BE2C (cell line): Measurements from ENCODE around the gene SRRD.

ENCODE experiments used
- DNase-seq: peaks from one replicate; pipeline ENCODE4 v3.0.0-alpha.2; 2020
- H3K27me3 ChIP-seq: fragments of 250-450 bp; sonication (Bioruptor Pico); 2 replicates; pipeline ENCODE4 v1.5.1; 2020; ENCODE audit warnings: mild to moderate bottlenecking
- H3K36me3 ChIP-seq: fragments of 250-450 bp; sonication (Bioruptor Pico); 2 replicates; pipeline ENCODE4 v1.5.1; 2020; ENCODE audit warnings: mild to moderate bottlenecking
- H3K4me1 ChIP-seq: fragments of 250-450 bp; sonication (Bioruptor Pico); 2 replicates; pipeline ENCODE4 v1.5.1; 2020
- H3K4me3 ChIP-seq: 2 replicates; pipeline ENCODE4 v1.5.1; 2011; ENCODE audit warnings: low read depth, low read length
- H3K9me3 ChIP-seq: fragments of 250-450 bp; sonication (Bioruptor Pico); 2 replicates; pipeline ENCODE4 v1.5.1; 2020
- CTCF ChIP-seq: IDR thresholded peaks from 2 replicates; pipeline ENCODE4 v1.5.1; 2012; ENCODE audit warnings: mild to moderate bottlenecking, low read depth, low read length

Gene SRRD

GRCh38 chr22:26442086-26442756 is 41.5 kb upstream of the SRRD start:
- no peaks in the 10 kb centered on the region for H3K36me3 ChIP-seq
- H3K9me3 ChIP-seq = no peaks in the 10 kb centered on the region

GRCh38 chr22:26443901-26444690 is 39.6 kb upstream of the SRRD start:
- no peak for DNase-seq
- H3K4me3 ChIP-seq = no peak overlapping the region
- no peak for TF ChIP-seq CTCF
- H3K4me1 ChIP-seq = no peaks in the 10 kb centered on the region
- H3K9me3 ChIP-seq = no peaks in the 10 kb centered on the region
- no peaks in the 10 kb centered on the region for H3K27me3 ChIP-seq
- no peaks in the 10 kb centered on the region for H3K36me3 ChIP-seq

More at GRCh38 chr22:26442086-26442756, 41.5 kb upstream of the SRRD start:
- DNase-seq = no peak
- Histone ChIP-seq H3K27me3 (no peaks in the 10 kb centered on the region), H3K4me3 (no peak overlapping the region), H3K4me1 (no peaks in the 10 kb centered on the region)
- TF ChIP-seq CTCF = no peak

- Histone ChIP-seq H3K4me1 (no peaks in the 10 kb centered on the region), H3K27me3 (no peaks in the 10 kb centered on the region), H3K36me3 (no peaks in the 10 kb centered on the region), H3K4me3 (no peak overlapping the region), H3K9me3 (no peaks in the 10 kb centered on the region)
- DNase-seq = no peak
- TF ChIP-seq CTCF = no peak
Measured at GRCh38 chr22:26444777-26445176, 38.9 kb upstream of the SRRD start.

- no peaks in the 10 kb centered on the region for H3K36me3 ChIP-seq
- no peak overlapping the region for H3K4me3 ChIP-seq
- DNase-seq = no peak
- H3K9me3 ChIP-seq = no peaks in the 10 kb centered on the region
- no peaks in the 10 kb centered on the region; the same call in none of the 2 replicates for H3K4me1 ChIP-seq
- TF ChIP-seq CTCF = no peak
- H3K27me3 ChIP-seq = no peaks in the 10 kb centered on the region
Measured at GRCh38 chr22:26445577-26446275, 38.0 kb upstream of the SRRD start.

- Histone ChIP-seq H3K36me3 (peaks cover under 1% of the 10 kb centered on the region), H3K4me3 (no peak overlapping the region), H3K27me3 (no peaks in the 10 kb centered on the region), H3K4me1 (no peaks in the 10 kb centered on the region; the same call in none of the 2 replicates), H3K9me3 (no peaks in the 10 kb centered on the region)
- TF ChIP-seq CTCF = no peak
- DNase-seq = no peak
Measured at GRCh38 chr22:26446808-26447515, 36.7 kb upstream of the SRRD start.
